Calu3 (cell line): ENCODE results near the gene TUBAL3. TPM values are rescaled to one million over a fixed set of nuclear protein-coding genes. Genes with fewer than 3 reads are reported as not detected.
A peak's percentile ranks its signal among the peaks of the same experiment; 100 is the strongest.

Experiments used
- BruUV-seq: library from RNA; stranded (reverse); fragments of 400-500 nt; replicated peaks from 2 replicates; lab custom pipeline; 2021; lab: Mats Ljungman, UMichigan
- CTCF ChIA-PET: fragments of 300-600 bp; sonication (Branson Sonifier 250); formaldehyde crosslinking; loops from one replicate; lab custom pipeline; 2022; ENCODE audit warnings: antibody characterized with exemption; lab: Charles Lee
- DNase-seq: peaks from one replicate; pipeline ENCODE4 v3.0.0; 2022
- H3K27ac Mint-ChIP-seq: one replicate; pipeline ENCODE4 v1.8.0; 2022; ENCODE audit warnings: mixed read lengths; ENCODE audit not compliant: unreplicated experiment
- H3K27me3 Mint-ChIP-seq: one replicate; pipeline ENCODE4 v1.8.0; 2022; ENCODE audit warnings: mixed read lengths; ENCODE audit not compliant: unreplicated experiment
- H3K36me3 Mint-ChIP-seq: one replicate; pipeline ENCODE4 v1.8.0; 2022; ENCODE audit warnings: mild to moderate bottlenecking, moderate library complexity, mixed read lengths; ENCODE audit not compliant: insufficient read depth, unreplicated experiment
- H3K4me1 Mint-ChIP-seq: one replicate; pipeline ENCODE4 v1.8.0; 2022; ENCODE audit warnings: mild to moderate bottlenecking, low read depth, mixed read lengths; ENCODE audit not compliant: unreplicated experiment
- H3K4me3 Mint-ChIP-seq: one replicate; pipeline ENCODE4 v1.8.0; 2022; ENCODE audit warnings: mild to moderate bottlenecking, low read depth, moderate library complexity, mixed read lengths; ENCODE audit not compliant: unreplicated experiment
- H3K9me3 Mint-ChIP-seq: one replicate; pipeline ENCODE4 v1.8.0; 2022; ENCODE audit warnings: low read depth, mixed read lengths; ENCODE audit not compliant: unreplicated experiment
- CTCF ChIP-seq: fragments of 200-600 bp; IDR thresholded peaks from one replicate; pipeline ENCODE4 v1.8.0; 2022; ENCODE audit warnings: antibody characterized with exemption; ENCODE audit not compliant: unreplicated experiment
- intact Hi-C: fragments of 100-400 bp; cut with micrococcal nuclease; formaldehyde crosslinking; loops from one replicate; pipeline ENCODE4 v1.10.0; 2022; ENCODE audit not compliant: unreplicated experiment
- total RNA-seq: library from RNA; stranded (reverse); gene quantifications from 2 replicates; pipeline ENCODE4 v1.2.3, GENCODE V29; 2022

Gene TUBAL3
- total RNA-seq, 1 experiment from 2014 or later: not detected

- Mint-ChIP-seq H3K27me3 (no peaks in the 10 kb centered on the region), H3K4me1 (peaks cover 20% of the 10 kb centered on the region), H3K4me3 (peak overlapping the region; percentile 94), H3K36me3 (peaks cover 54% of the 10 kb centered on the region), H3K9me3 (no peaks in the 10 kb centered on the region), H3K27ac (peak overlapping the region; percentile 94)
- CTCF ChIA-PET: interaction anchor here (0.6 to 1.9 kb wide), 9 partner anchors 13 to 631 kb away, joined by 3 to 8 read pairs (median 4); no protein-coding TSS in a partner anchor
- intact Hi-C loops: loop anchor here (1.0 kb wide), 1 partner anchor 102 kb away; no protein-coding TSS in a partner anchor
- TF ChIP-seq CTCF: no peak
- BruUV-seq: no TSS peak
- DNase-seq: peak; percentile 97
These were observed 41.8 kb upstream of the TUBAL3 start for GRCh38 chr10:5446390-5446926.

- BruUV-seq: no TSS peak
- no peak overlapping the region for H3K4me3 Mint-ChIP-seq
- CTCF ChIA-PET: interaction anchor here (1.2 to 1.5 kb wide), 2 partner anchors 98 to 180 kb away, joined by 3 to 4 read pairs; no protein-coding TSS in a partner anchor
- peak overlapping the region; percentile 3 for H3K27ac Mint-ChIP-seq
- DNase-seq: no peak
- intact Hi-C loops: no loop called here
- H3K4me1 Mint-ChIP-seq: peaks cover 15% of the 10 kb centered on the region
- H3K27me3 Mint-ChIP-seq: no peaks in the 10 kb centered on the region
- H3K36me3 Mint-ChIP-seq: peaks cover 40% of the 10 kb centered on the region
- no peak for TF ChIP-seq CTCF
- H3K9me3 Mint-ChIP-seq: no peaks in the 10 kb centered on the region
These were observed 40.4 kb upstream of the TUBAL3 start for GRCh38 chr10:5445006-5445405.

- no TSS peak for BruUV-seq
- H3K4me3 Mint-ChIP-seq: no peak overlapping the region
- CTCF ChIA-PET: interaction anchor here (1.1 kb wide), 1 partner anchor 182 kb away, joined by 3 read pairs; no protein-coding TSS in a partner anchor
These were observed 38.8 kb upstream of the TUBAL3 start for GRCh38 chr10:5443429-5443828.

GRCh38 chr10:5442990-5443370 is 38.4 kb upstream of the TUBAL3 start:
- H3K4me3 Mint-ChIP-seq: no peak overlapping the region
- H3K9me3 Mint-ChIP-seq: no peaks in the 10 kb centered on the region
- peaks cover 20% of the 10 kb centered on the region for H3K36me3 Mint-ChIP-seq
- intact Hi-C loops: loop anchor here (1.0 kb wide), 2 partner anchors 167 to 180 kb away; no protein-coding TSS in a partner anchor
- CTCF ChIA-PET: interaction anchor here (1.1 to 1.6 kb wide), 4 partner anchors 9 to 183 kb away, joined by 3 to 18 read pairs (median 4); no protein-coding TSS in a partner anchor
- TF ChIP-seq CTCF: no peak
- H3K4me1 Mint-ChIP-seq: peaks cover 15% of the 10 kb centered on the region
- BruUV-seq: no TSS peak
- no peak overlapping the region for H3K27ac Mint-ChIP-seq
- no peaks in the 10 kb centered on the region for H3K27me3 Mint-ChIP-seq
- DNase-seq: no peak

More at GRCh38 chr10:5443429-5443828, 38.8 kb upstream of the TUBAL3 start:
- no peaks in the 10 kb centered on the region for H3K9me3 Mint-ChIP-seq
- intact Hi-C loops: no loop called here
- peaks cover 15% of the 10 kb centered on the region for H3K4me1 Mint-ChIP-seq
- TF ChIP-seq CTCF: no peak
- DNase-seq: no peak
- H3K27me3 Mint-ChIP-seq: no peaks in the 10 kb centered on the region
- H3K27ac Mint-ChIP-seq: no peak overlapping the region
- peaks cover 25% of the 10 kb centered on the region for H3K36me3 Mint-ChIP-seq
